Upper lobe of left lung (tissue), 4 donors: ENCODE data around the gene GALNS.

Source experiments
- EP300 ChIP-seq, 4 donors: sonication (generic); formaldehyde crosslinking; IDR thresholded peaks; one replicate each; pipeline ENCODE4 v1.5.1; 2017; ENCODE audit warnings: antibody characterized with exemption in 4 of 4, control low read depth in 2 of 4
- POLR2AphosphoS5 ChIP-seq, 2 donors: sonication (generic); formaldehyde crosslinking; IDR thresholded peaks; one replicate each; pipeline ENCODE4 v1.5.1; 2017; ENCODE audit warnings: antibody characterized with exemption in 2 of 2
- TF ChIP-seq, protein P1 (sequence below), 6 experiments: fragments of 450-650 bp in 4 of 6; fragments of 200-600 bp in 2 of 6; sonication (generic) in 2 of 6; IDR thresholded peaks; one replicate each; pipeline ENCODE4 v1.5.1; 2016 to 2019; ENCODE audit warnings: antibody characterized with exemption in 6 of 6

DNA sequence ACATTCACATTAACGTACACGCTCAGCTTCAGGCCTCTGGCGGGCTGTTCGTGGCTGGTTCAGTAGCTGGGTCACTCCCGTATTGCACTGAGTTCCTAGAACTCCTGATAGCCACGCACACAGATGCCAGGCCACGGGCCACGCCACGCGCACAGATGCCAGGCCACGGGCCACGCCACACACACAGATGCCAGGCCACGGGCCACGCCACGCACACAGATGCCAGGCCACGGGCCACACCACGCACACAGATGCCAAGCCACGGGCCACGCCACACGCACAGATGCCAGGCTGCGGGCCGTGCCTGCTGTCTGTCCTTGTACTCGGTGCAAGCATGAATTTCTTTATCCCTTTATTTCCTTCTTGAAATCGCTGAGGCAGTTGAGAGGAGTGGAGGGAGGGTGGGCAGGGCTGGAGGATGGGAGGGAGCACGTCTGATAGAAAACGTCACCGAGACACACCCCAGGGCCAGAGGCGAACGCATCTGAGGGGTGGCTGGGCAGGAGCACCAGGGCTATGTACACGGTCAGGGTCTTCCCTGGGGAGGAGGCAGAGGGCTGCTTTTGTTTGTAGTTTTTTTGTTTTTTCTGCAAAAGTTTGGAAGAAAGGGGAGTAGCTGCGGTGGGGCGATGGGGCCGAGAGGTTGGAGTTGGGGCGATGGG lies 18.3 kb upstream of the GALNS start:
- TF ChIP-seq, protein P1, sequence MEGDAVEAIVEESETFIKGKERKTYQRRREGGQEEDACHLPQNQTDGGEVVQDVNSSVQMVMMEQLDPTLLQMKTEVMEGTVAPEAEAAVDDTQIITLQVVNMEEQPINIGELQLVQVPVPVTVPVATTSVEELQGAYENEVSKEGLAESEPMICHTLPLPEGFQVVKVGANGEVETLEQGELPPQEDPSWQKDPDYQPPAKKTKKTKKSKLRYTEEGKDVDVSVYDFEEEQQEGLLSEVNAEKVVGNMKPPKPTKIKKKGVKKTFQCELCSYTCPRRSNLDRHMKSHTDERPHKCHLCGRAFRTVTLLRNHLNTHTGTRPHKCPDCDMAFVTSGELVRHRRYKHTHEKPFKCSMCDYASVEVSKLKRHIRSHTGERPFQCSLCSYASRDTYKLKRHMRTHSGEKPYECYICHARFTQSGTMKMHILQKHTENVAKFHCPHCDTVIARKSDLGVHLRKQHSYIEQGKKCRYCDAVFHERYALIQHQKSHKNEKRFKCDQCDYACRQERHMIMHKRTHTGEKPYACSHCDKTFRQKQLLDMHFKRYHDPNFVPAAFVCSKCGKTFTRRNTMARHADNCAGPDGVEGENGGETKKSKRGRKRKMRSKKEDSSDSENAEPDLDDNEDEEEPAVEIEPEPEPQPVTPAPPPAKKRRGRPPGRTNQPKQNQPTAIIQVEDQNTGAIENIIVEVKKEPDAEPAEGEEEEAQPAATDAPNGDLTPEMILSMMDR (IDR thresholded peaks at IDR 0.05), result no peak
- TF ChIP-seq EP300 (IDR thresholded peaks at IDR 0.05) (no peak), POLR2AphosphoS5 (IDR thresholded peaks at IDR 0.05) (no peak)
